GM12892 (cell line): ENCODE results near the gene ZNF578.
"Not testable (repeated sequence)": the region's sequence is repeated elsewhere in the genome, so short reads cannot be mapped to it uniquely, and the experiment has no call there.

Experiments
- DNase-seq: peaks from one replicate; pipeline ENCODE4 v3.0.0; 2011; ENCODE audit not compliant: insufficient read length
- FAIRE-seq: peaks from 2 replicates; lab custom pipeline; 2011; peaks lifted over from hg19 to GRCh38; lab: Jason Lieb, UNC
- POLR2A ChIP-seq: IDR thresholded peaks from 2 replicates; pipeline ENCODE4 v1.6.1; 2011; ENCODE audit warnings: low read depth, low read length, control low read depth
- POLR2AphosphoS5 ChIP-seq: IDR thresholded peaks from 2 replicates; pipeline ENCODE4 v1.6.1; 2011; ENCODE audit warnings: low read depth, low read length, control low read depth
- TAF1 ChIP-seq: IDR thresholded peaks from 2 replicates; pipeline ENCODE4 v1.6.1; 2011; ENCODE audit warnings: low read depth, mild to moderate bottlenecking, control low read depth, low read length, borderline replicate concordance

Gene ZNF578

GRCh38 chr19:52492201-52492993 is 39.0 kb downstream of the ZNF578 start:
- TF ChIP-seq POLR2A: no peak
- TF ChIP-seq TAF1: no peak
- TF ChIP-seq POLR2AphosphoS5: no peak
- FAIRE-seq (no peak), DNase-seq (no peak)

- TF ChIP-seq POLR2A: no peak
- no peak for TF ChIP-seq POLR2AphosphoS5
- TF ChIP-seq TAF1: no peak
- no peak for FAIRE-seq
- no peak for DNase-seq
Measured at GRCh38 chr19:52492994-52493470, 39.7 kb downstream of the ZNF578 start.

- no peak for DNase-seq
- no peak for FAIRE-seq
- TF ChIP-seq TAF1: no peak
- no peak for TF ChIP-seq POLR2A
- TF ChIP-seq POLR2AphosphoS5: no peak
Measured at GRCh38 chr19:52494518-52494917, 41.2 kb downstream of the ZNF578 start.

GRCh38 chr19:52498571-52498970 is 45.2 kb downstream of the ZNF578 start:
- DNase-seq (no peak), FAIRE-seq (no peak)
- TF ChIP-seq POLR2A (no peak), TAF1 (no peak), POLR2AphosphoS5 (no peak)

- not testable (repeated sequence) for DNase-seq, FAIRE-seq
Measured at GRCh38 chr19:52500474-52500873, 47.1 kb downstream of the ZNF578 start.

GRCh38 chr19:52500991-52501390 is 47.6 kb downstream of the ZNF578 start:
- not testable (repeated sequence) for DNase-seq, FAIRE-seq

GRCh38 chr19:52507266-52507665 is 53.9 kb downstream of the ZNF578 start:
- no peak for TF ChIP-seq POLR2A
- TF ChIP-seq TAF1: no peak
- TF ChIP-seq POLR2AphosphoS5: no peak
- DNase-seq (no peak), FAIRE-seq (no peak)

GRCh38 chr19:52516191-52516590 is 62.8 kb downstream of the ZNF578 start:
- TF ChIP-seq TAF1 (no peak), POLR2A (no peak), POLR2AphosphoS5 (no peak)
- DNase-seq: no peak
- no peak for FAIRE-seq

GRCh38 chr19:52518646-52519045 is 65.3 kb downstream of the ZNF578 start:
- no peak for TF ChIP-seq POLR2AphosphoS5
- no peak for TF ChIP-seq POLR2A
- TF ChIP-seq TAF1: no peak
- DNase-seq (no peak), FAIRE-seq (no peak)

GRCh38 chr19:52519175-52519574 is 65.8 kb downstream of the ZNF578 start:
- not testable (repeated sequence) for DNase-seq, FAIRE-seq

GRCh38 chr19:52520013-52520412 is 66.7 kb downstream of the ZNF578 start:
- TF ChIP-seq POLR2A (no peak), TAF1 (no peak), POLR2AphosphoS5 (no peak)
- FAIRE-seq: no peak
- no peak for DNase-seq

GRCh38 chr19:52522551-52522950 is 69.2 kb downstream of the ZNF578 start:
- TF ChIP-seq POLR2AphosphoS5 (no peak), POLR2A (no peak), TAF1 (no peak)
- no peak for FAIRE-seq
- DNase-seq: no peak

- FAIRE-seq (no peak), DNase-seq (no peak)
- no peak for TF ChIP-seq POLR2A
- no peak for TF ChIP-seq POLR2AphosphoS5
- no peak for TF ChIP-seq TAF1
Measured at GRCh38 chr19:52524086-52524485, 70.7 kb downstream of the ZNF578 start.
